Measurements from ENCODE around the gene HDAC1.
"Not testable (repeated sequence)": the region's sequence is repeated elsewhere in the genome, so short reads cannot be mapped to it uniquely, and the experiment has no call there.

HDAC1 gene

GRCh38 chr1:32274646-32275340, 17.1 kb upstream of the HDAC1 start:
- DNase-seq (ENCODE audit: low read depth) = no peak

GRCh38 chr1:32275424-32275823, 16.5 kb upstream of the HDAC1 start:
- DNase-seq (ENCODE audit: low read depth) = no peak

GRCh38 chr1:32276032-32276782, 15.7 kb upstream of the HDAC1 start:
- DNase-seq (ENCODE audit: low read depth) = no peak

GRCh38 chr1:32284777-32285176, 7.1 kb upstream of the HDAC1 start:
- not testable (repeated sequence) for DNase-seq (ENCODE audit: low read depth)

- no peak for DNase-seq (ENCODE audit: low read depth)
Measured at GRCh38 chr1:32285658-32286057, 6.2 kb upstream of the HDAC1 start.

- DNase-seq (ENCODE audit: low read depth) = no peak
Measured at GRCh38 chr1:32286763-32287162, 5.1 kb upstream of the HDAC1 start.

GRCh38 chr1:32289256-32289655, 2.6 kb upstream of the HDAC1 start:
- no peak for DNase-seq (ENCODE audit: low read depth)

- DNase-seq (ENCODE audit: low read depth) = no peak
Measured at GRCh38 chr1:32291145-32291707, 657 bp upstream of the HDAC1 start.

- DNase-seq (ENCODE audit: low read depth) = not testable (repeated sequence)
Measured at GRCh38 chr1:32298211-32298610, 6.3 kb downstream of the HDAC1 start.

GRCh38 chr1:32299327-32299726, 7.4 kb downstream of the HDAC1 start:
- DNase-seq (ENCODE audit: low read depth) = no peak

GRCh38 chr1:32303358-32303757, 11.5 kb downstream of the HDAC1 start:
- DNase-seq (ENCODE audit: low read depth) = no peak

GRCh38 chr1:32303997-32304622, 12.2 kb downstream of the HDAC1 start:
- no peak for DNase-seq (ENCODE audit: low read depth)

GRCh38 chr1:32305310-32305709, 13.4 kb downstream of the HDAC1 start:
- no peak for DNase-seq (ENCODE audit: low read depth)

GRCh38 chr1:32307324-32307723, 15.4 kb downstream of the HDAC1 start:
- DNase-seq (ENCODE audit: low read depth) = no peak

GRCh38 chr1:32309960-32310359, 18.1 kb downstream of the HDAC1 start:
- DNase-seq (ENCODE audit: low read depth) = no peak

GRCh38 chr1:32311709-32312393, 20.0 kb downstream of the HDAC1 start:
- DNase-seq (ENCODE audit: low read depth) = no peak

GRCh38 chr1:32316903-32317277, 25.0 kb downstream of the HDAC1 start:
- no peak for DNase-seq (ENCODE audit: low read depth)

GRCh38 chr1:32318127-32318869, 26.4 kb downstream of the HDAC1 start:
- no peak for DNase-seq (ENCODE audit: low read depth)

GRCh38 chr1:32321712-32322291, 29.9 kb downstream of the HDAC1 start:
- no peak for DNase-seq (ENCODE audit: low read depth)

- no peak for DNase-seq (ENCODE audit: low read depth)
Measured at GRCh38 chr1:32327204-32327603, 35.3 kb downstream of the HDAC1 start.

GRCh38 chr1:32329931-32330466, 38.1 kb downstream of the HDAC1 start:
- DNase-seq (ENCODE audit: low read depth) = no peak
